GM12892 (cell line): ENCODE measurements around the gene GRIA1.

Experiments
- DNase-seq: peaks from one replicate; pipeline ENCODE4 v3.0.0; 2011; ENCODE audit not compliant: insufficient read length
- FAIRE-seq: peaks from 2 replicates; lab custom pipeline; 2011; peaks lifted over from hg19 to GRCh38; lab: Jason Lieb, UNC
- POLR2A ChIP-seq: IDR thresholded peaks from 2 replicates; pipeline ENCODE4 v1.6.1; 2011; ENCODE audit warnings: low read depth, low read length, control low read depth
- POLR2AphosphoS5 ChIP-seq: IDR thresholded peaks from 2 replicates; pipeline ENCODE4 v1.6.1; 2011; ENCODE audit warnings: low read depth, low read length, control low read depth
- TAF1 ChIP-seq: IDR thresholded peaks from 2 replicates; pipeline ENCODE4 v1.6.1; 2011; ENCODE audit warnings: low read depth, mild to moderate bottlenecking, control low read depth, low read length, borderline replicate concordance

GRIA1 gene

GRCh38 chr5:153504726-153505125 is 14.3 kb downstream of the GRIA1 start:
- TF ChIP-seq POLR2AphosphoS5 (no peak), POLR2A (no peak), TAF1 (no peak)
- DNase-seq: no peak
- FAIRE-seq: no peak

- FAIRE-seq (no peak), DNase-seq (no peak)
These were observed 18.2 kb downstream of the GRIA1 start for GRCh38 chr5:153508700-153509099.

GRCh38 chr5:153511622-153512021 is 21.2 kb downstream of the GRIA1 start:
- DNase-seq (no peak), FAIRE-seq (no peak)
- TF ChIP-seq POLR2A: no peak
- TF ChIP-seq TAF1: no peak
- TF ChIP-seq POLR2AphosphoS5: no peak

More at GRCh38 chr5:153508700-153509099, 18.2 kb downstream of the GRIA1 start:
- TF ChIP-seq POLR2AphosphoS5: no peak
- TF ChIP-seq TAF1: no peak

- FAIRE-seq (no peak), DNase-seq (no peak)
- no peak for TF ChIP-seq TAF1
These were observed 22.7 kb downstream of the GRIA1 start for GRCh38 chr5:153513156-153513555.

GRCh38 chr5:153515301-153515700 is 24.8 kb downstream of the GRIA1 start:
- FAIRE-seq (no peak), DNase-seq (no peak)
- TF ChIP-seq TAF1 (no peak), POLR2A (no peak), POLR2AphosphoS5 (no peak)

GRCh38 chr5:153516504-153517240 is 26.2 kb downstream of the GRIA1 start:
- DNase-seq: no peak
- TF ChIP-seq TAF1: no peak
- no peak for TF ChIP-seq POLR2A
- TF ChIP-seq POLR2AphosphoS5: no peak
- no peak for FAIRE-seq

GRCh38 chr5:153517241-153517611 is 26.8 kb downstream of the GRIA1 start:
- FAIRE-seq: no peak

GRCh38 chr5:153520137-153520536 is 29.7 kb downstream of the GRIA1 start:
- TF ChIP-seq POLR2A (no peak), POLR2AphosphoS5 (no peak), TAF1 (no peak)
- DNase-seq: no peak
- no peak for FAIRE-seq

More at GRCh38 chr5:153517241-153517611, 26.8 kb downstream of the GRIA1 start:
- no peak for DNase-seq
- no peak for TF ChIP-seq TAF1
- no peak for TF ChIP-seq POLR2A
- no peak for TF ChIP-seq POLR2AphosphoS5

GRCh38 chr5:153520952-153521351 is 30.5 kb downstream of the GRIA1 start:
- no peak for DNase-seq
- FAIRE-seq: no peak
- TF ChIP-seq POLR2A (no peak), TAF1 (no peak), POLR2AphosphoS5 (no peak)

- TF ChIP-seq POLR2A: no peak
- TF ChIP-seq POLR2AphosphoS5: no peak
- TF ChIP-seq TAF1: no peak
- FAIRE-seq (no peak), DNase-seq (no peak)
These were observed 32.7 kb downstream of the GRIA1 start for GRCh38 chr5:153523211-153523610.

GRCh38 chr5:153523831-153524230 is 33.4 kb downstream of the GRIA1 start:
- DNase-seq: no peak
- TF ChIP-seq POLR2AphosphoS5 (no peak), POLR2A (no peak), TAF1 (no peak)

GRCh38 chr5:153525536-153525935 is 35.1 kb downstream of the GRIA1 start:
- no peak for TF ChIP-seq POLR2A
- no peak for TF ChIP-seq POLR2AphosphoS5
- no peak for TF ChIP-seq TAF1
- FAIRE-seq (no peak), DNase-seq (no peak)

More at GRCh38 chr5:153523831-153524230, 33.4 kb downstream of the GRIA1 start:
- no peak for FAIRE-seq
